Measurements from ENCODE around the gene PJA2.

PJA2 gene

GRCh38 chr5:109411149-109411514 is 1.4 kb upstream of the PJA2 start:
- Histone ChIP-seq H4K20me1 (ENCODE audit: low read depth, low read length) (peaks cover 21% of the 10 kb centered on the region), H2AFZ (ENCODE audit: low read depth, low read length, severe bottlenecking) (peak overlapping the region; percentile 93), H3K27ac (ENCODE audit: low read depth, low read length) (peak overlapping the region; percentile 92), H3K4me3 (ENCODE audit: insufficient read depth, low read length, poor library complexity, severe bottlenecking) (peak overlapping the region; percentile 60), H3K36me3 (ENCODE audit: low read length) (no peaks in the 10 kb centered on the region; the same call in 1 of the 2 replicates), H3K9ac (ENCODE audit: low read length) (peak overlapping the region; percentile 90), H3K79me2 (ENCODE audit: insufficient read depth, low read length) (peaks cover 31% of the 10 kb centered on the region), H3K9me3 (ENCODE audit: insufficient read depth, low read length) (no peaks in the 10 kb centered on the region), H3K27me3 (ENCODE audit: low read length) (no peaks in the 10 kb centered on the region), H3K9me2 (replicated peaks; ENCODE audit: insufficient read depth, low read length) (no peaks in the 10 kb centered on the region), H3F3A (ENCODE audit: insufficient read depth) (peaks cover 32% of the 10 kb centered on the region), H3K4me2 (ENCODE audit: low read depth, low read length, poor library complexity, severe bottlenecking) (peak overlapping the region; percentile 77)
- TF ChIP-seq CTCF (IDR thresholded peaks at IDR 0.05; ENCODE audit: insufficient read depth, low read length, poor library complexity, severe bottlenecking) (no peak), EZH2phosphoT487 (conservative IDR thresholded peaks at IDR 0.05; ENCODE audit: low read length) (no peak)

- peak overlapping the region; percentile 92 for H3K27ac ChIP-seq (ENCODE audit: low read depth, low read length)
- H3K9ac ChIP-seq (ENCODE audit: low read length) = peak overlapping the region; percentile 90
- peaks cover 23% of the 10 kb centered on the region for H4K20me1 ChIP-seq (ENCODE audit: low read depth, low read length)
- no peaks in the 10 kb centered on the region; the same call in 1 of the 2 replicates for H3K36me3 ChIP-seq (ENCODE audit: low read length)
- peak overlapping the region; percentile 77 for H3K4me2 ChIP-seq (ENCODE audit: low read depth, low read length, poor library complexity, severe bottlenecking)
- H2AFZ ChIP-seq (ENCODE audit: low read depth, low read length, severe bottlenecking) = peak overlapping the region; percentile 93
- H3K9me2 ChIP-seq (replicated peaks; ENCODE audit: insufficient read depth, low read length) = no peaks in the 10 kb centered on the region
- no peaks in the 10 kb centered on the region for H3K27me3 ChIP-seq (ENCODE audit: low read length)
- peak overlapping the region; percentile 60 for H3K4me3 ChIP-seq (ENCODE audit: insufficient read depth, low read length, poor library complexity, severe bottlenecking)
- H3F3A ChIP-seq (ENCODE audit: insufficient read depth) = peaks cover 32% of the 10 kb centered on the region
- peaks cover 37% of the 10 kb centered on the region for H3K79me2 ChIP-seq (ENCODE audit: insufficient read depth, low read length)
- TF ChIP-seq EZH2phosphoT487 (conservative IDR thresholded peaks at IDR 0.05; ENCODE audit: low read length) (no peak), CTCF (IDR thresholded peaks at IDR 0.05; ENCODE audit: insufficient read depth, low read length, poor library complexity, severe bottlenecking) (no peak)
- H3K9me3 ChIP-seq (ENCODE audit: insufficient read depth, low read length) = no peaks in the 10 kb centered on the region
Observed at GRCh38 chr5:109410389-109411148, 795 bp upstream of the PJA2 start.

- Histone ChIP-seq H3K27ac (ENCODE audit: low read depth, low read length) (peak overlapping the region; percentile 92), H3K4me3 (ENCODE audit: insufficient read depth, low read length, poor library complexity, severe bottlenecking) (peak overlapping the region; percentile 88), H3K4me2 (ENCODE audit: low read depth, low read length, poor library complexity, severe bottlenecking) (peak overlapping the region; percentile 88), H3K36me3 (ENCODE audit: low read length) (no peaks in the 10 kb centered on the region; the same call in 1 of the 2 replicates), H4K20me1 (ENCODE audit: low read depth, low read length) (peaks cover 30% of the 10 kb centered on the region), H2AFZ (ENCODE audit: low read depth, low read length, severe bottlenecking) (peak overlapping the region; percentile 63), H3K27me3 (ENCODE audit: low read length) (no peaks in the 10 kb centered on the region), H3K79me2 (ENCODE audit: insufficient read depth, low read length) (peaks cover 50% of the 10 kb centered on the region), H3K9ac (ENCODE audit: low read length) (peak overlapping the region; percentile 90), H3K9me3 (ENCODE audit: insufficient read depth, low read length) (no peaks in the 10 kb centered on the region), H3F3A (ENCODE audit: insufficient read depth) (peaks cover 32% of the 10 kb centered on the region), H3K9me2 (replicated peaks; ENCODE audit: insufficient read depth, low read length) (no peaks in the 10 kb centered on the region)
- TF ChIP-seq CTCF (IDR thresholded peaks at IDR 0.05; ENCODE audit: insufficient read depth, low read length, poor library complexity, severe bottlenecking) (no peak), EZH2phosphoT487 (conservative IDR thresholded peaks at IDR 0.05; ENCODE audit: low read length) (no peak)
Observed at GRCh38 chr5:109408991-109409843, 557 bp downstream of the PJA2 start.

Measured in SU-DHL-6 (cell line).